SU-DHL-6 (cell line): Measurements from ENCODE around the gene ITPRIPL2.

Source experiments
- H2AFZ ChIP-seq: fragments of 200-600 bp; sonication (generic); 2 replicates; pipeline ENCODE4 v1.6.1; 2014; ENCODE audit warnings: low read depth, mild to moderate bottlenecking, moderate library complexity, mixed read lengths, antibody characterized with exemption, low read length; ENCODE audit not compliant: severe bottlenecking
- H3F3A ChIP-seq: fragments of 200-600 bp; shearing (Covaris generic); 2 replicates; pipeline ENCODE4 v1.6.0; 2016; ENCODE audit warnings: antibody characterized with exemption, mild to moderate bottlenecking; ENCODE audit not compliant: insufficient read depth
- H3K27ac ChIP-seq: fragments of 200-600 bp; sonication (generic); 2 replicates; pipeline ENCODE4 v1.5.1; 2016; ENCODE audit warnings: low read depth, mild to moderate bottlenecking, low read length, moderate library complexity, mixed read lengths
- H3K27me3 ChIP-seq: fragments of 200-600 bp; sonication (generic), shearing (Covaris generic); 2 replicates; pipeline ENCODE4 v1.6.0; 2014; ENCODE audit warnings: mild to moderate bottlenecking, low read length
- H3K36me3 ChIP-seq: fragments of 200-600 bp; sonication (generic); 2 replicates; pipeline ENCODE4 v1.6.1; 2014; ENCODE audit warnings: mild to moderate bottlenecking, low read length, mixed read lengths
- H3K4me2 ChIP-seq: fragments of 300-600, 200-600 bp; shearing (Covaris generic), sonication (generic); 2 replicates; pipeline ENCODE4 v1.6.0; 2014; ENCODE audit warnings: low read length, low read depth, mild to moderate bottlenecking; ENCODE audit not compliant: poor library complexity, severe bottlenecking
- H3K4me3 ChIP-seq: fragments of 200-600 bp; sonication (generic); 2 replicates; pipeline ENCODE4 v1.5.1; 2014; ENCODE audit warnings: antibody characterized with exemption, low read length, mild to moderate bottlenecking, mixed read lengths; ENCODE audit not compliant: insufficient read depth, poor library complexity, severe bottlenecking
- H3K79me2 ChIP-seq: fragments of 200-600 bp; sonication (generic); 2 replicates; pipeline ENCODE4 v1.6.1; 2014; ENCODE audit warnings: mild to moderate bottlenecking, low read length, moderate library complexity; ENCODE audit not compliant: insufficient read depth
- H3K9ac ChIP-seq: fragments of 200-600 bp; sonication (generic); 2 replicates; pipeline ENCODE4 v1.7.0; 2014; ENCODE audit warnings: mild to moderate bottlenecking, low read length
- H3K9me2 ChIP-seq: fragments of 200-600 bp; sonication (generic); replicated peaks from 2 replicates; pipeline ENCODE4 v1.6.1; 2014; ENCODE audit warnings: low read length; ENCODE audit not compliant: insufficient read depth
- H3K9me3 ChIP-seq: fragments of 200-600 bp; sonication (generic); 2 replicates; pipeline ENCODE4 v1.6.1; 2014; ENCODE audit warnings: low read length, mixed read lengths; ENCODE audit not compliant: insufficient read depth
- H4K20me1 ChIP-seq: fragments of 200-600 bp; sonication (generic); 2 replicates; pipeline ENCODE4 v1.6.1; 2014; ENCODE audit warnings: low read depth, mild to moderate bottlenecking, antibody characterized with exemption, low read length, moderate library complexity, mixed read lengths
- CTCF ChIP-seq: fragments of 200-600 bp; sonication (generic); IDR thresholded peaks from one replicate; pipeline ENCODE4 v1.5.1; 2017; ENCODE audit warnings: antibody characterized with exemption, mild to moderate bottlenecking, low read length, moderate library complexity; ENCODE audit not compliant: insufficient read depth, poor library complexity, severe bottlenecking
- EZH2phosphoT487 ChIP-seq: fragments of 200-600 bp; sonication (generic), shearing (Covaris generic); conservative IDR thresholded peaks from 2 replicates; pipeline ENCODE4 v1.6.1; 2018; ENCODE audit warnings: mild to moderate bottlenecking, antibody characterized with exemption, low read length, moderate library complexity, mixed read lengths

ITPRIPL2 gene

GRCh38 chr16:19083670-19084069 lies 30.1 kb upstream of the ITPRIPL2 start:
- Histone ChIP-seq H3F3A (no peaks in the 10 kb centered on the region), H3K27me3 (no peaks in the 10 kb centered on the region), H3K9me2 (no peaks in the 10 kb centered on the region), H3K27ac (no peak overlapping the region), H3K36me3 (peaks cover 11% of the 10 kb centered on the region; the same call in 1 of the 2 replicates), H3K9ac (no peak overlapping the region), H2AFZ (no peak overlapping the region), H3K4me2 (no peak overlapping the region), H3K4me3 (no peak overlapping the region), H3K9me3 (no peaks in the 10 kb centered on the region; the same call in 1 of the 2 replicates), H3K79me2 (no peaks in the 10 kb centered on the region), H4K20me1 (no peaks in the 10 kb centered on the region)
- TF ChIP-seq EZH2phosphoT487 (no peak), CTCF (no peak)

GRCh38 chr16:19084139-19084538 lies 29.6 kb upstream of the ITPRIPL2 start:
- Histone ChIP-seq H3K4me2 (no peak overlapping the region), H3K27me3 (no peaks in the 10 kb centered on the region), H3K9me3 (no peaks in the 10 kb centered on the region; the same call in 1 of the 2 replicates), H3K9me2 (no peaks in the 10 kb centered on the region), H3K79me2 (no peaks in the 10 kb centered on the region), H3K4me3 (no peak overlapping the region), H3K27ac (no peak overlapping the region), H3F3A (no peaks in the 10 kb centered on the region), H4K20me1 (no peaks in the 10 kb centered on the region), H2AFZ (no peak overlapping the region), H3K9ac (no peak overlapping the region), H3K36me3 (peaks cover 11% of the 10 kb centered on the region; the same call in 1 of the 2 replicates)
- TF ChIP-seq EZH2phosphoT487 (no peak), CTCF (no peak)

- Histone ChIP-seq H3K36me3 (peaks cover 11% of the 10 kb centered on the region; the same call in 1 of the 2 replicates), H3K4me3 (no peak overlapping the region), H3K27me3 (no peaks in the 10 kb centered on the region), H3K4me2 (no peak overlapping the region), H3K9me2 (no peaks in the 10 kb centered on the region), H3K9ac (no peak overlapping the region), H4K20me1 (no peaks in the 10 kb centered on the region), H3K79me2 (no peaks in the 10 kb centered on the region), H2AFZ (no peak overlapping the region), H3F3A (no peaks in the 10 kb centered on the region), H3K9me3 (no peaks in the 10 kb centered on the region; the same call in 1 of the 2 replicates), H3K27ac (no peak overlapping the region)
- TF ChIP-seq CTCF, result no peak
- TF ChIP-seq EZH2phosphoT487, result no peak
These were observed 28.9 kb upstream of the ITPRIPL2 start for GRCh38 chr16:19084879-19085278.
